Hepatocyte (in vitro differentiated cells): Measurements from ENCODE around the gene FAF1. TPM values are rescaled to one million over a fixed set of nuclear protein-coding genes. Genes with fewer than 3 reads are reported as not detected.
"Not testable (repeated sequence)": the region's sequence is repeated elsewhere in the genome, so short reads cannot be mapped to it uniquely, and the experiment has no call there.

Experiments
- DNase-seq: peaks from one replicate; pipeline ENCODE4 v3.0.0-alpha.2; 2016; ENCODE audit warnings: low spot score
- H2AFZ ChIP-seq: fragments of 200-600 bp; sonication (generic); 2 replicates; pipeline ENCODE4 v1.6.0; 2016; ENCODE audit warnings: antibody characterized with exemption, mild to moderate bottlenecking
- H3K27ac ChIP-seq: fragments of 200-600 bp; sonication (generic); 2 replicates; pipeline ENCODE4 v1.5.1; 2016; ENCODE audit warnings: mild to moderate bottlenecking
- H3K27me3 ChIP-seq: fragments of 200-600 bp; sonication (generic); 2 replicates; pipeline ENCODE4 v1.6.1; 2016
- H3K36me3 ChIP-seq: fragments of 200-600 bp; sonication (generic); replicated peaks from 2 replicates; pipeline ENCODE4 v1.5.1; 2016; ENCODE audit warnings: low read depth; ENCODE audit not compliant: insufficient read depth
- H3K4me1 ChIP-seq: fragments of 200-600 bp; sonication (generic); 2 replicates; pipeline ENCODE4 v1.5.1; 2016; ENCODE audit warnings: mild to moderate bottlenecking, moderate library complexity; ENCODE audit not compliant: insufficient read depth
- H3K4me2 ChIP-seq: fragments of 200-600 bp; sonication (generic); 2 replicates; pipeline ENCODE4 v1.6.0; 2016
- H3K4me3 ChIP-seq: fragments of 200-600 bp; sonication (generic); 2 replicates; pipeline ENCODE4 v1.5.1; 2016; ENCODE audit warnings: mild to moderate bottlenecking
- H3K79me2 ChIP-seq: fragments of 200-600 bp; sonication (generic); 2 replicates; pipeline ENCODE4 v1.6.0; 2017; ENCODE audit warnings: mild to moderate bottlenecking
- H3K9me2 ChIP-seq: fragments of 200-600 bp; sonication (generic); replicated peaks from 2 replicates; pipeline ENCODE4 v1.6.0; 2017; ENCODE audit warnings: mild to moderate bottlenecking; ENCODE audit not compliant: insufficient read depth
- H3K9me3 ChIP-seq: fragments of 200-600 bp; sonication (generic); 2 replicates; pipeline ENCODE4 v1.5.1; 2016; ENCODE audit warnings: low read depth, mild to moderate bottlenecking
- H4K20me1 ChIP-seq: fragments of 200-600 bp; sonication (generic); 2 replicates; pipeline ENCODE4 v1.6.0; 2016; ENCODE audit warnings: mild to moderate bottlenecking; ENCODE audit not compliant: insufficient read depth, poor library complexity, severe bottlenecking
- CTCF ChIP-seq: fragments of 200-600 bp; sonication (generic); IDR thresholded peaks from 2 replicates; pipeline ENCODE4 v1.5.1; 2016; ENCODE audit warnings: antibody characterized with exemption, mild to moderate bottlenecking; ENCODE audit not compliant: poor library complexity
- EZH2 ChIP-seq: fragments of 200-600 bp; sonication (generic); IDR thresholded peaks from 2 replicates; pipeline ENCODE4 v1.6.1; 2016; ENCODE audit warnings: antibody characterized with exemption, mild to moderate bottlenecking, borderline replicate concordance
- EZH2phosphoT487 ChIP-seq: fragments of 200-600 bp; sonication (generic); IDR thresholded peaks from one replicate; pipeline ENCODE4 v1.6.1; 2018; ENCODE audit warnings: antibody characterized with exemption, mild to moderate bottlenecking, low read depth, moderate library complexity; ENCODE audit not compliant: unreplicated experiment, severe bottlenecking
- WGBS: methylation state at CpG from one replicate; pipeline ENCODE4 v1.1.6; 2016; ENCODE audit warnings: low lambda C conversion rate; ENCODE audit errors: missing lambda C conversion rate; 5-methylcytosine and 5-hydroxymethylcytosine counted together
- polyA plus RNA-seq: library from polyadenylated mRNA; unstranded; fragments of >200 nt; fragmentation: Nextera tagmentation; extraction: Ambion mirVana; gene quantifications from 2 replicates; pipeline ENCODE4 v1.2.1, GENCODE V29; 2016
- total RNA-seq: library from RNA; depleted of rRNA; stranded (reverse); fragments of >200 nt; gene quantifications from 2 replicates; pipeline ENCODE4 v1.2.3, GENCODE V29; 2014

FAF1 gene
- total and polyA plus RNA-seq, 2 experiments from 2014 or later = 25.7 to 35.5 TPM

DNA sequence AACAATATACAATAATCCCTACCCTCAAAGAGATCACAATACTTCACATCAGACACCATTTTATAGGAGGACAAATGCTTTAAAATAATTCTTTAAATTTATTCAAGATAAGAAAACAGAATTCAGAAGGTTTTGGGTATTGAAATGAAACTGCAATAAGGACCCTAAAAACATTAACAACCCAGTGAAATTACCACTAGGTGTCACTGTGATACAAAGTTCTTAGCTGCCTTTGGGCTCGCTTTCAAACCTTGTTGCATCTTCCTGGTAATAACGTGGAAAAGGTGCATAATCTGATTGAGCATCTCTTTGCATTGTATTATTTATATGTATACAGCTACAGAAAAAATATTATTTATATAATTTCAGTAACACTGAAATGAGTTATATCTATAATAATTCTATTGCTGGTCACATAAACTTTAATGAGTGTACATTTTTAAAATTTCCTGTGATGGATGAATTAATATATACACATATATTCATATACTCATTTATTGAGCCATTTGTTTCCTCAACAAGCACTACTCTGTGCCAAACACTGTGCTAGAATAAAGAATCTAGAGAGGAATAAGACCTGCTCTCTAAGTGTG is 185.2 kb downstream of the FAF1 start:
- peaks cover 9% of the 10 kb centered on the region for H3K79me2 ChIP-seq
- DNase-seq = peak; percentile 76
- TF ChIP-seq EZH2 (no peak), CTCF (peak; percentile 78)
- no peak overlapping the region for H3K27ac ChIP-seq
- no peak overlapping the region for H2AFZ ChIP-seq
- WGBS = 8% methylated on average over 2 of the region's 2 CpGs
- no peak overlapping the region for H3K4me3 ChIP-seq
- no peaks in the 10 kb centered on the region for H4K20me1 ChIP-seq
- H3K4me2 ChIP-seq = no peak overlapping the region
- no peaks in the 10 kb centered on the region for H3K27me3 ChIP-seq
- no peaks in the 10 kb centered on the region for H3K36me3 ChIP-seq
- H3K4me1 ChIP-seq = no peaks in the 10 kb centered on the region
- H3K9me2 ChIP-seq = no peaks in the 10 kb centered on the region
- H3K9me3 ChIP-seq = no peaks in the 10 kb centered on the region

DNA sequence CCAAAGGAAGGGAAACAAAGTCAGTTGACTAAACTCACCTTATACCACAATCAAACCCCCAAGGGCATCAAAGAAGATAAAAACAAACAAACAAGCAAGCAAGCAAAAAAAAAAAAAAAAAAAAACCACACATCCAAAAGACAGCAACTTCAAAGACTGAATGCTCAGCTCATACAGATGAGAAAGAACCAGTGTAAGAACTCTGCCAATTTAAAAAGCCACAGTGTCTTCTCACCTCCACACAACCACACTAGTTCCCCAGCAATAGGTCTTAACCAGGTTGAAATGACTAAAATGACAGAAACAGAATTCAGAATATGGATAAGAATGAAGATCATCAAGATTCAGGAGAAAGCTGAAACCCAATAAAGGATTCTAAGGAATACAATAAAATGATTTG is 193.4 kb downstream of the FAF1 start:
- no peak overlapping the region for H3K27ac ChIP-seq
- TF ChIP-seq EZH2phosphoT487 (no peak), EZH2 (no peak), CTCF (no peak)
- H4K20me1 ChIP-seq = no peaks in the 10 kb centered on the region
- H3K4me3 ChIP-seq = no peak overlapping the region
- no peaks in the 10 kb centered on the region for H3K36me3 ChIP-seq
- H3K4me2 ChIP-seq = no peak overlapping the region
- H3K79me2 ChIP-seq = peaks cover 29% of the 10 kb centered on the region
- H3K4me1 ChIP-seq = no peaks in the 10 kb centered on the region
- no peaks in the 10 kb centered on the region for H3K9me2 ChIP-seq
- no peak overlapping the region for H2AFZ ChIP-seq
- no peak for DNase-seq
- H3K9me3 ChIP-seq = no peaks in the 10 kb centered on the region
- no peaks in the 10 kb centered on the region for H3K27me3 ChIP-seq

DNA sequence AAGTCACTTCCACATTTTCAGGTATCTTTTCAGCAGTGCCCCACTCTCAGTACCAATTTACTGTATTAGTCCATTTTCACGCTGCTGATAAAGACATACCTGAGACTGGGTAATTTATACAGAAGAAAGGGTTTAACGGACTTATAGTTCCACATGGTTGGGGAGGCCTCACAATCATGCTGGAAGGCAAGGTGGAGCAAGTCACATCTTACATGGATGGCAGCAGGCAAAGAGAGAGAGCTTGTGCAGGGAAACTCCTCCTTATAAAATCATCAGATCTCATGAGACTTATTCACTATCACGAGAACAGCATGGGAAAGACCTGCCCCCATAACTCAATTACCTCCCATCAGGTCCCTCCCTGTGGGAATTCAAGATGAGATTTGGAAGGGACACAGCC is 203.5 kb downstream of the FAF1 start:
- H2AFZ ChIP-seq, H3K36me3 ChIP-seq, H3K9me2 ChIP-seq, H3K27me3 ChIP-seq, H3K4me1 ChIP-seq, H3K79me2 ChIP-seq, H4K20me1 ChIP-seq, H3K4me3 ChIP-seq, H3K9me3 ChIP-seq, H3K27ac ChIP-seq, DNase-seq, H3K4me2 ChIP-seq: not testable (repeated sequence)
- 98% methylated on average over 3 of the region's 3 CpGs for WGBS

DNA sequence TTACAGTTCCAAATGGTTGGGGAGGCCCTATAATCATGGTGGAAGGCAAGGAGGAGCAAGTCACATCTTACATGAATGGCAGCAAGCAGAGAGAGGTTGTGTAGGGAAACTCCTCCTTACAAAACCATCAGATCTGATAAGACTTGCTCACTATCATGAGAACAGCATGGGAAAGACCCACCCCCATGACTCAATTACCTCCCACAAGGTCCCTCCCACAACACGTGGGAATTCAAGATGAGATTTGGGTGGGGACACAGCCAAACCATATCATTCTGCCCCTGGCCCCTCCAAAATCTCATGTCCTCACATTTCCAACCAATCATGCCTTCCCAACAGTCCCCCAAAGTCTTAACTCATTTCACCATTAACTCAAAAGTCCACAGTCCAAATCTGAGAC is 205.3 kb downstream of the FAF1 start:
- not testable (repeated sequence) for H3K9me2 ChIP-seq, H3K9me3 ChIP-seq, H3K27ac ChIP-seq, DNase-seq, H3K4me1 ChIP-seq, H4K20me1 ChIP-seq, H3K79me2 ChIP-seq, H3K4me3 ChIP-seq, H3K27me3 ChIP-seq, H3K4me2 ChIP-seq, H2AFZ ChIP-seq, H3K36me3 ChIP-seq
- WGBS = 80% methylated on average over 1 of the region's 1 CpG
